GM20431 (cell line): ENCODE results near the gene PCK2.

ENCODE experiments used
- in situ Hi-C: fragments of 300-500 bp; cut with MseI, MboI; formaldehyde crosslinking; loops from one replicate; pipeline ENCODE4 v1.15.0; 2020; ENCODE audit warnings: low sequenced_read_pairs; ENCODE audit not compliant: unreplicated experiment

The PCK2 gene

GRCh38 chr14:24074625-24075484 is 19.3 kb upstream of the PCK2 start:
- in situ Hi-C loops: no loop called here

GRCh38 chr14:24075485-24076301 is 18.4 kb upstream of the PCK2 start:
- in situ Hi-C loops: no loop called here

- in situ Hi-C loops: no loop called here
These were observed 17.9 kb upstream of the PCK2 start for GRCh38 chr14:24076302-24076601.

- in situ Hi-C loops: no loop called here
These were observed 17.0 kb upstream of the PCK2 start for GRCh38 chr14:24077086-24077485.

GRCh38 chr14:24078146-24078545 is 16.0 kb upstream of the PCK2 start:
- in situ Hi-C loops: no loop called here

- in situ Hi-C loops: no loop called here
These were observed 14.5 kb upstream of the PCK2 start for GRCh38 chr14:24079491-24080141.

GRCh38 chr14:24080142-24080530 is 14.0 kb upstream of the PCK2 start:
- in situ Hi-C loops: no loop called here

GRCh38 chr14:24080888-24081738 is 13.0 kb upstream of the PCK2 start:
- in situ Hi-C loops: no loop called here

GRCh38 chr14:24081739-24082211 is 12.3 kb upstream of the PCK2 start:
- in situ Hi-C loops: no loop called here

- in situ Hi-C loops: no loop called here
These were observed 11.6 kb upstream of the PCK2 start for GRCh38 chr14:24082411-24083080.

- in situ Hi-C loops: no loop called here
These were observed 10.6 kb upstream of the PCK2 start for GRCh38 chr14:24083462-24083861.

GRCh38 chr14:24084440-24084839 is 9.7 kb upstream of the PCK2 start:
- in situ Hi-C loops: no loop called here

GRCh38 chr14:24085215-24085614 is 8.9 kb upstream of the PCK2 start:
- in situ Hi-C loops: no loop called here

- in situ Hi-C loops: no loop called here
These were observed 7.7 kb upstream of the PCK2 start for GRCh38 chr14:24086193-24086955.

GRCh38 chr14:24087004-24087403 is 7.1 kb upstream of the PCK2 start:
- in situ Hi-C loops: no loop called here

- in situ Hi-C loops: no loop called here
These were observed 6.0 kb upstream of the PCK2 start for GRCh38 chr14:24088095-24088494.

- in situ Hi-C loops: no loop called here
These were observed 4.2 kb upstream of the PCK2 start for GRCh38 chr14:24089890-24090289.

GRCh38 chr14:24092110-24092504 is 2.0 kb upstream of the PCK2 start:
- in situ Hi-C loops: no loop called here
